Endometrial microvascular endothelial cells (primary cell): ENCODE data around the gene SLPI. TPM values are rescaled to one million over a fixed set of nuclear protein-coding genes. Genes with fewer than 3 reads are reported as not detected.

Source experiments
- in situ Hi-C: cut with HindIII; loops from 2 replicates; pipeline ENCODE4 v1.10.0; 2017; ENCODE audit warnings: low sequenced_read_pairs, low pct_unique_long_range_greater_than_20kb; ENCODE audit errors: inconsistent ontology term
- total RNA-seq: library from RNA; depleted of rRNA; stranded (reverse); fragments of >200 nt; gene quantifications from one replicate; pipeline ENCODE4 v1.2.3, GENCODE V29; 2015; ENCODE audit errors: inconsistent ontology term

SLPI gene
- not detected for total RNA-seq

GRCh38 chr20:45254383-45255262 lies at the start of gene SLPI:
Gene SLPI, minus strand, starts transcription at chr20:45254564. Its CDS starts 21 bp downstream, at chr20:45254543.
- in situ Hi-C loops: no loop called here

- in situ Hi-C loops: no loop called here
These were observed 49.5 kb upstream of the SLPI start for GRCh38 chr20:45303586-45304463.

GRCh38 chr20:45301824-45302271 lies 47.5 kb upstream of the SLPI start:
- in situ Hi-C loops: no loop called here

GRCh38 chr20:45300961-45301360 lies 46.6 kb upstream of the SLPI start:
- in situ Hi-C loops: no loop called here

GRCh38 chr20:45299786-45300185 lies 45.4 kb upstream of the SLPI start:
- in situ Hi-C loops: loop anchor here (25.0 kb wide), 1 partner anchor 212 kb away; no protein-coding TSS in a partner anchor

- in situ Hi-C loops: loop anchor here (25.0 kb wide), 1 partner anchor 211 kb away; no protein-coding TSS in a partner anchor
These were observed 43.6 kb upstream of the SLPI start for GRCh38 chr20:45297786-45298497.

- in situ Hi-C loops: loop anchor here (25.0 kb wide), 1 partner anchor 207 kb away; no protein-coding TSS in a partner anchor
These were observed 40.3 kb upstream of the SLPI start for GRCh38 chr20:45294659-45295058.

GRCh38 chr20:45294003-45294368 lies 39.6 kb upstream of the SLPI start:
- in situ Hi-C loops: loop anchor here (25.0 kb wide), 1 partner anchor 207 kb away; no protein-coding TSS in a partner anchor

GRCh38 chr20:45293041-45294002 lies 39.0 kb upstream of the SLPI start:
- in situ Hi-C loops: loop anchor here (25.0 kb wide), 1 partner anchor 206 kb away; no protein-coding TSS in a partner anchor

GRCh38 chr20:45292343-45292742 lies 38.0 kb upstream of the SLPI start:
- in situ Hi-C loops: loop anchor here (25.0 kb wide), 1 partner anchor 205 kb away; no protein-coding TSS in a partner anchor

- in situ Hi-C loops: loop anchor here (25.0 kb wide), 1 partner anchor 204 kb away; no protein-coding TSS in a partner anchor
These were observed 37.2 kb upstream of the SLPI start for GRCh38 chr20:45291526-45291925.

- in situ Hi-C loops: loop anchor here (25.0 kb wide), 1 partner anchor 204 kb away; no protein-coding TSS in a partner anchor
These were observed 36.5 kb upstream of the SLPI start for GRCh38 chr20:45290677-45291355.

GRCh38 chr20:45289942-45290676 lies 35.7 kb upstream of the SLPI start:
- in situ Hi-C loops: loop anchor here (25.0 kb wide), 1 partner anchor 203 kb away; no protein-coding TSS in a partner anchor

- in situ Hi-C loops: loop anchor here (25.0 kb wide), 1 partner anchor 202 kb away; no protein-coding TSS in a partner anchor
These were observed 34.5 kb upstream of the SLPI start for GRCh38 chr20:45288860-45289259.

GRCh38 chr20:45288376-45288775 lies 34.0 kb upstream of the SLPI start:
- in situ Hi-C loops: loop anchor here (25.0 kb wide), 1 partner anchor 201 kb away; no protein-coding TSS in a partner anchor

GRCh38 chr20:45283551-45284057 lies 29.2 kb upstream of the SLPI start:
- in situ Hi-C loops: loop anchor here (25.0 kb wide), 1 partner anchor 196 kb away; no protein-coding TSS in a partner anchor
